ENCODE results near the gene GASK1A.

Gene GASK1A

GRCh38 chr3:43001094-43001553, 22.0 kb downstream of the GASK1A start:
- DNase-seq (ENCODE audit: extremely low spot score), result no peak
- CTCF ChIA-PET, result interaction anchor here (0.6 kb wide), 1 partner anchor 16 kb away, joined by 4 read pairs; no protein-coding TSS in a partner anchor

GRCh38 chr3:43001556-43002121, 22.5 kb downstream of the GASK1A start:
- DNase-seq (ENCODE audit: extremely low spot score), result no peak
- TF ChIP-seq ZNF384 (IDR thresholded peaks at IDR 0.05) (no peak), ELF4 (IDR thresholded peaks at IDR 0.05) (no peak), SUZ12 (IDR thresholded peaks at IDR 0.05) (no peak), FOXA1 (IDR thresholded peaks at IDR 0.05) (no peak), TARDBP (IDR thresholded peaks at IDR 0.05) (no peak), LEF1 (IDR thresholded peaks at IDR 0.05; ENCODE audit: borderline replicate concordance) (no peak), FOXK2 (IDR thresholded peaks at IDR 0.05) (no peak)
- ChIA-PET CTCF (interaction anchor here (0.6 kb wide), 1 partner anchor 17 kb away, joined by 4 read pairs; no protein-coding TSS in a partner anchor), POLR2A (no interaction called here)

More at GRCh38 chr3:43001094-43001553, 22.0 kb downstream of the GASK1A start:
- POLR2A ChIA-PET, result no interaction called here
- TF ChIP-seq CTBP1 (IDR thresholded peaks at IDR 0.05; ENCODE audit: borderline replicate concordance), result no peak
- no peak for TF ChIP-seq FOXK2 (IDR thresholded peaks at IDR 0.05)
- TF ChIP-seq TARDBP (IDR thresholded peaks at IDR 0.05), result no peak
- TF ChIP-seq PKNOX1 (IDR thresholded peaks at IDR 0.05), result no peak
- no peak for TF ChIP-seq SUZ12 (IDR thresholded peaks at IDR 0.05)
- TF ChIP-seq BHLHE40 (IDR thresholded peaks at IDR 0.05; ENCODE audit: borderline replicate concordance), result no peak
- no peak for TF ChIP-seq HDGF (IDR thresholded peaks at IDR 0.05; ENCODE audit: borderline replicate concordance)
- TF ChIP-seq FOXM1 (IDR thresholded peaks at IDR 0.05; ENCODE audit: borderline replicate concordance), result no peak
- no peak for TF ChIP-seq ZNF384 (IDR thresholded peaks at IDR 0.05)
- no peak for TF ChIP-seq LEF1 (IDR thresholded peaks at IDR 0.05; ENCODE audit: borderline replicate concordance)
- TF ChIP-seq ELF4 (IDR thresholded peaks at IDR 0.05), result no peak
- TF ChIP-seq L3MBTL2 (conservative IDR thresholded peaks at IDR 0.05), result no peak
- no peak for TF ChIP-seq FOXA1 (IDR thresholded peaks at IDR 0.05)

GRCh38 chr3:43004282-43004681, 25.2 kb downstream of the GASK1A start:
- no peak for DNase-seq (ENCODE audit: extremely low spot score)
- ChIA-PET POLR2A (no interaction called here), CTCF (interaction anchor here (0.5 kb wide), 1 partner anchor 757 kb away, joined by 3 read pairs; no protein-coding TSS in a partner anchor)
- no peak for TF ChIP-seq FOXA1 (IDR thresholded peaks at IDR 0.05)
- TF ChIP-seq SP1 (IDR thresholded peaks at IDR 0.05), result no peak
- no peak for TF ChIP-seq ELF4 (IDR thresholded peaks at IDR 0.05)
- no peak for TF ChIP-seq TARDBP (IDR thresholded peaks at IDR 0.05)
- TF ChIP-seq HDGF (IDR thresholded peaks at IDR 0.05; ENCODE audit: borderline replicate concordance), result no peak
- no peak for TF ChIP-seq SUZ12 (IDR thresholded peaks at IDR 0.05)
- no peak for TF ChIP-seq NFRKB (IDR thresholded peaks at IDR 0.05)
- TF ChIP-seq BHLHE40 (IDR thresholded peaks at IDR 0.05; ENCODE audit: borderline replicate concordance), result no peak
- no peak for TF ChIP-seq FOXK2 (IDR thresholded peaks at IDR 0.05)
- TF ChIP-seq PKNOX1 (IDR thresholded peaks at IDR 0.05), result no peak

- TF ChIP-seq FOXM1 (IDR thresholded peaks at IDR 0.05; ENCODE audit: borderline replicate concordance) (no peak), ELF4 (IDR thresholded peaks at IDR 0.05) (no peak), ZNF384 (IDR thresholded peaks at IDR 0.05) (no peak), FOXA1 (IDR thresholded peaks at IDR 0.05) (no peak), TARDBP (IDR thresholded peaks at IDR 0.05) (no peak), NFRKB (IDR thresholded peaks at IDR 0.05) (no peak), SP1 (IDR thresholded peaks at IDR 0.05) (no peak), PKNOX1 (IDR thresholded peaks at IDR 0.05) (no peak), SUZ12 (IDR thresholded peaks at IDR 0.05) (no peak), BHLHE40 (IDR thresholded peaks at IDR 0.05; ENCODE audit: borderline replicate concordance) (no peak), HDGF (IDR thresholded peaks at IDR 0.05; ENCODE audit: borderline replicate concordance) (no peak), L3MBTL2 (conservative IDR thresholded peaks at IDR 0.05) (no peak), FOXK2 (IDR thresholded peaks at IDR 0.05) (no peak), CTBP1 (IDR thresholded peaks at IDR 0.05; ENCODE audit: borderline replicate concordance) (no peak)
- DNase-seq (ENCODE audit: extremely low spot score), result no peak
- ChIA-PET POLR2A (no interaction called here), CTCF (no interaction called here)
Measured at GRCh38 chr3:43005253-43005652, 26.1 kb downstream of the GASK1A start.

- no peak for DNase-seq (ENCODE audit: extremely low spot score)
- ChIA-PET POLR2A (no interaction called here), CTCF (no interaction called here)
- no peak for TF ChIP-seq NFRKB (IDR thresholded peaks at IDR 0.05)
- TF ChIP-seq CTBP1 (IDR thresholded peaks at IDR 0.05; ENCODE audit: borderline replicate concordance), result no peak
Measured at GRCh38 chr3:43005981-43006380, 26.9 kb downstream of the GASK1A start.

- POLR2A ChIA-PET, result no interaction called here
- DNase-seq (ENCODE audit: extremely low spot score), result no peak
- TF ChIP-seq BHLHE40 (IDR thresholded peaks at IDR 0.05; ENCODE audit: borderline replicate concordance), result no peak
- TF ChIP-seq HDGF (IDR thresholded peaks at IDR 0.05; ENCODE audit: borderline replicate concordance), result no peak
- no peak for TF ChIP-seq NFRKB (IDR thresholded peaks at IDR 0.05)
- TF ChIP-seq LEF1 (IDR thresholded peaks at IDR 0.05; ENCODE audit: borderline replicate concordance), result no peak
- no peak for TF ChIP-seq CTBP1 (IDR thresholded peaks at IDR 0.05; ENCODE audit: borderline replicate concordance)
- no peak for TF ChIP-seq L3MBTL2 (conservative IDR thresholded peaks at IDR 0.05)
- CTCF ChIA-PET, result interaction anchor here (0.5 kb wide), 1 partner anchor 26 kb away, joined by 3 read pairs; no protein-coding TSS in a partner anchor
Measured at GRCh38 chr3:43006825-43007224, 27.7 kb downstream of the GASK1A start.

- TF ChIP-seq HDGF (IDR thresholded peaks at IDR 0.05; ENCODE audit: borderline replicate concordance), result no peak
- TF ChIP-seq SP1 (IDR thresholded peaks at IDR 0.05), result no peak
- TF ChIP-seq ARNT (IDR thresholded peaks at IDR 0.05), result no peak
- TF ChIP-seq FOXM1 (IDR thresholded peaks at IDR 0.05; ENCODE audit: borderline replicate concordance), result no peak
- TF ChIP-seq SUZ12 (IDR thresholded peaks at IDR 0.05), result no peak
- ChIA-PET CTCF (no interaction called here), POLR2A (no interaction called here)
- DNase-seq (ENCODE audit: extremely low spot score), result no peak
Measured at GRCh38 chr3:43009547-43009946, 30.4 kb downstream of the GASK1A start.

Data from HEK293T (cell line).